Neutrophil (primary cell): ENCODE data around the gene TMEM179B.

Experiments
- H3K27ac ChIP-seq: fragments of 200-600 bp; sonication (generic); 2 replicates; pipeline ENCODE4 v1.5.1; 2016; ENCODE audit warnings: mild to moderate bottlenecking, moderate library complexity
- H3K27me3 ChIP-seq: fragments of 200-600 bp; sonication (generic); 2 replicates; pipeline ENCODE4 v1.6.0; 2016; ENCODE audit warnings: mild to moderate bottlenecking
- H3K36me3 ChIP-seq: fragments of 200-600 bp; sonication (generic); 2 replicates; pipeline ENCODE4 v1.5.1; 2017
- H3K4me1 ChIP-seq, 2 experiments: fragments of 200-600 bp in 1 of 2; sonication (generic) in 1 of 2; 1 replicate in 1 of 2; 2 replicates in 1 of 2; pipeline versions ENCODE4 v1.5.1 to v1.6.1; 2013 to 2016; ENCODE audit warnings: low read depth in 1 of 2, low read length in 1 of 2, mild to moderate bottlenecking in 1 of 2, moderate library complexity in 1 of 2; ENCODE audit not compliant: control insufficient read depth in 1 of 2, insufficient read depth in 1 of 2
- H3K4me3 ChIP-seq, 2 experiments: fragments of 200-600 bp in 1 of 2; sonication (generic) in 1 of 2; 1 replicate in 1 of 2; 2 replicates in 1 of 2; pipeline ENCODE4 v1.5.1; 2013 to 2016; ENCODE audit warnings: low read depth in 1 of 2, low read length in 1 of 2, mild to moderate bottlenecking in 1 of 2, moderate library complexity in 1 of 2
- H3K9me3 ChIP-seq: fragments of 200-600 bp; sonication (generic); 2 replicates; pipeline ENCODE4 v1.5.1; 2016
- TF ChIP-seq, protein P1 (sequence below): fragments of 200-600 bp; sonication (generic); IDR thresholded peaks from 2 replicates; pipeline ENCODE4 v1.5.1; 2016; ENCODE audit warnings: antibody characterized with exemption

Gene TMEM179B

DNA sequence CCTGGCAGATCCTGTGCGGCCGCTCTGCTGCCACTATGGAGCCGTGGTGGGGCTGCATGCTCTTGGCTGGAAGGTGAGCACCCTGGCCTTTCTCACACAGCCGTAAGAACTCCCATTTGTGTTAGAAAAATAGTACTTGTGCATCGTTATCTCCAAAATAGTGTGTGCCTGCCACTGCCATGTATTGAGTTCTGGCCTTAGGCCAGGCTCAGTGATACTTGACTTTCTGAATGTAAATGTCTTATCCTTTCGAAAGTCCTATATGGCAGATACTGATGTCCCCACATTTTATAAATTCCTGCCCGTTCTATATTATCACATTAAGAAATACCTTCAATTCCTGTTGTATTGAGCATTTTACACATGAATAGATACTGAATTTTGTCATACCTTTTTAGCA is 4.4 kb upstream of the TMEM179B start:
- Histone ChIP-seq H3K27me3 (no peaks in the 10 kb centered on the region), H3K9me3 (no peaks in the 10 kb centered on the region), H3K4me3 (no peak overlapping the region)

DNA sequence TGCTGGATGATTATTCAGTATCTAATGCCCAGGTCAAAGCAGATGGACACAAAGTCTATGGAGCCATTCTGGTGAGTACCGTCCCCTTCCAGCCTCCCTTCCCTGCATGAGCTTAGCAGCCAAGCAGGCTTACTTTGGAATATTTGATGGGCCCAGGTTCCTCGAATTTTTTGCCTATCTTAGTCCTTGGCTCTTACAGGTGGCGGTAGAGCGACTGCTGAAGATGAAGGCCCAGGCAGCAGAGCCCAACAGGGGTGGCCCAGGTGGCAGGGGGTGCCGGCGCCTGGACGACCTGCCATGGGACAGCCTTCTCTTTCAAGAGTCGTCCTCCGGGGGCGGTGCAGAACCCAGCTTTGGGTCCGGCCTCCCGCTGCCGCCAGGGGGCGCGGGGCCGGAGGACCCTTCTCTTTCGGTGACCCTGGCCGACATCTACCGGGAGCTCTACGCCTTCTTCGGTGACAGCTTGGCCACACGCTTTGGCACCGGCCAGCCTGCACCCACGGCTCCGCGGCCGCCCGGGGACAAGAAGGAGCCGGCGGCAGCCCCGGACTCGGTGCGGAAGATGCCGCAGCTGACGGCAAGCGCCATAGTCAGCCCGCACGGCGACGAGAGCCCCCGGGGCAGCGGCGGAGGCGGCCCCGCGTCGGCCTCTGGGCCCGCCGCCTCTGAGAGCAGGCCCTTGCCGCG is 741 bp upstream of the TMEM179B start:
- no peaks in the 10 kb centered on the region for H3K9me3 ChIP-seq
- peaks cover 13% of the 10 kb centered on the region for H3K36me3 ChIP-seq
- no peaks in the 10 kb centered on the region for H3K27me3 ChIP-seq
- H3K4me1 ChIP-seq, result peaks cover 34 to 42% of the 10 kb centered on the region in 2 experiments
- TF ChIP-seq, protein P1, sequence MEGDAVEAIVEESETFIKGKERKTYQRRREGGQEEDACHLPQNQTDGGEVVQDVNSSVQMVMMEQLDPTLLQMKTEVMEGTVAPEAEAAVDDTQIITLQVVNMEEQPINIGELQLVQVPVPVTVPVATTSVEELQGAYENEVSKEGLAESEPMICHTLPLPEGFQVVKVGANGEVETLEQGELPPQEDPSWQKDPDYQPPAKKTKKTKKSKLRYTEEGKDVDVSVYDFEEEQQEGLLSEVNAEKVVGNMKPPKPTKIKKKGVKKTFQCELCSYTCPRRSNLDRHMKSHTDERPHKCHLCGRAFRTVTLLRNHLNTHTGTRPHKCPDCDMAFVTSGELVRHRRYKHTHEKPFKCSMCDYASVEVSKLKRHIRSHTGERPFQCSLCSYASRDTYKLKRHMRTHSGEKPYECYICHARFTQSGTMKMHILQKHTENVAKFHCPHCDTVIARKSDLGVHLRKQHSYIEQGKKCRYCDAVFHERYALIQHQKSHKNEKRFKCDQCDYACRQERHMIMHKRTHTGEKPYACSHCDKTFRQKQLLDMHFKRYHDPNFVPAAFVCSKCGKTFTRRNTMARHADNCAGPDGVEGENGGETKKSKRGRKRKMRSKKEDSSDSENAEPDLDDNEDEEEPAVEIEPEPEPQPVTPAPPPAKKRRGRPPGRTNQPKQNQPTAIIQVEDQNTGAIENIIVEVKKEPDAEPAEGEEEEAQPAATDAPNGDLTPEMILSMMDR, result peak; percentile 96
- H3K4me3 ChIP-seq, result peak overlapping the region; percentile 86 to 90
- H3K27ac ChIP-seq, result peak overlapping the region; percentile 91

More for the DNA sequence above, 4.4 kb upstream of the TMEM179B start:
- TF ChIP-seq, protein P1, result no peak
- Histone ChIP-seq H3K36me3 (peaks cover 4% of the 10 kb centered on the region), H3K4me1 (peaks cover 12 to 14% of the 10 kb centered on the region in 2 experiments), H3K27ac (no peak overlapping the region)

DNA sequence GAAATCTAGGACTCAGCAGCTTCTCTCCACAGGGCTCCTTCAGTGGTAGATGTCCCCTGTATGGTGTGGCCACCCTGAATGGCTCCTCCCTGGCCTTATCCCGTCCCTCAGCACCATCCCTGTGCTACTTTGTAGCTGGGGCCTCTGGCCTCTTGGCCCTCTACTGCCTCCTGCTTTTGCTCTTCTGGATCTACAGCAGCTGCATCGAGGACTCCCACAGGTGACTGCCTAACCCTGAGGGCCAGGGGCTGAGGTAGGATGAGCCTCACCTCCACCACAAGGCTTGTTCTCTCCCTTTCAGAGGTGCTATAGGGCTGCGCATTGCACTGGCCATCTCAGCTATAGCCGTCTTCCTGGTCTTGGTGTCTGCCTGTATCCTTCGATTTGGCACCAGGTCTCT is 1.8 kb downstream of the TMEM179B start:
- no peaks in the 10 kb centered on the region for H3K27me3 ChIP-seq
- peaks cover 33% of the 10 kb centered on the region for H3K36me3 ChIP-seq
- H3K27ac ChIP-seq, result peak overlapping the region; percentile 33
- no peak overlapping the region for H3K4me3 ChIP-seq
- TF ChIP-seq, protein P1, result no peak
- H3K9me3 ChIP-seq, result no peaks in the 10 kb centered on the region
- H3K4me1 ChIP-seq, result peaks cover 46 to 52% of the 10 kb centered on the region in 2 experiments

DNA sequence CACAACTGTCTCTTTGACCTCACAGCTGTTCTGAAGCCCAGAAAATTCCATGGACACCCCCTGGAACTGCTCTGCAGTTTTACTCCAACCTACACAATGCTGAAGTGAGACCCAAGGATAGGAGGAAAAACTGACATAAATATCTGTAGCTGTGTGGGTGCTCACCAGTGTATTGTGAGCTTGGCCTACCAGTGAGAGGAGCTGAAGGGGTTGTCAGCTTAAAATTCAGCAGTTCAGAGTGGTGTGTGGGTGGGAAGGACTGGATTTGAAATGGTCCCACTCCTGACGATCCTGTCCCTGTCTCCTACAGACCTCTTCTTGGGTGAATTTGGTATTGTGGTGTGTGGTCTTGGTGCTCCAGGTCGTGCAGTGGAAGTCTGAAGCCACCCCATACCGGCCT is 2.4 kb downstream of the TMEM179B start:
- Histone ChIP-seq H3K27ac (peak overlapping the region; percentile 33), H3K27me3 (no peaks in the 10 kb centered on the region), H3K36me3 (peaks cover 38% of the 10 kb centered on the region), H3K4me3 (no peak overlapping the region), H3K4me1 (peaks cover 46 to 52% of the 10 kb centered on the region in 2 experiments), H3K9me3 (no peaks in the 10 kb centered on the region)
- TF ChIP-seq, protein P1, result no peak

- peaks cover 59% of the 10 kb centered on the region for H3K36me3 ChIP-seq
- H3K4me1 ChIP-seq, result peaks cover 38 to 44% of the 10 kb centered on the region in 2 experiments
- no peaks in the 10 kb centered on the region for H3K9me3 ChIP-seq
- H3K27ac ChIP-seq, result peak within 1 kb of the TSS; percentile 79
- no peaks in the 10 kb centered on the region for H3K27me3 ChIP-seq
- TF ChIP-seq, protein P1, result peak; percentile 57
- peak within 1 kb of the TSS; percentile 67 to 71 for H3K4me3 ChIP-seq
These were observed 4.4 kb downstream of the TMEM179B start, which contains the start of gene TMEM223 for GRCh38 chr11:62791501-62792201. TSS of gene TMEM223 (minus strand) at chr11:62792006. CDS start at chr11:62791994, 12 bp downstream.
